ENCODE measurements around the gene CUL3.
A peak's percentile ranks its signal among the peaks of the same experiment; 100 is the strongest.

Gene CUL3

DNA sequence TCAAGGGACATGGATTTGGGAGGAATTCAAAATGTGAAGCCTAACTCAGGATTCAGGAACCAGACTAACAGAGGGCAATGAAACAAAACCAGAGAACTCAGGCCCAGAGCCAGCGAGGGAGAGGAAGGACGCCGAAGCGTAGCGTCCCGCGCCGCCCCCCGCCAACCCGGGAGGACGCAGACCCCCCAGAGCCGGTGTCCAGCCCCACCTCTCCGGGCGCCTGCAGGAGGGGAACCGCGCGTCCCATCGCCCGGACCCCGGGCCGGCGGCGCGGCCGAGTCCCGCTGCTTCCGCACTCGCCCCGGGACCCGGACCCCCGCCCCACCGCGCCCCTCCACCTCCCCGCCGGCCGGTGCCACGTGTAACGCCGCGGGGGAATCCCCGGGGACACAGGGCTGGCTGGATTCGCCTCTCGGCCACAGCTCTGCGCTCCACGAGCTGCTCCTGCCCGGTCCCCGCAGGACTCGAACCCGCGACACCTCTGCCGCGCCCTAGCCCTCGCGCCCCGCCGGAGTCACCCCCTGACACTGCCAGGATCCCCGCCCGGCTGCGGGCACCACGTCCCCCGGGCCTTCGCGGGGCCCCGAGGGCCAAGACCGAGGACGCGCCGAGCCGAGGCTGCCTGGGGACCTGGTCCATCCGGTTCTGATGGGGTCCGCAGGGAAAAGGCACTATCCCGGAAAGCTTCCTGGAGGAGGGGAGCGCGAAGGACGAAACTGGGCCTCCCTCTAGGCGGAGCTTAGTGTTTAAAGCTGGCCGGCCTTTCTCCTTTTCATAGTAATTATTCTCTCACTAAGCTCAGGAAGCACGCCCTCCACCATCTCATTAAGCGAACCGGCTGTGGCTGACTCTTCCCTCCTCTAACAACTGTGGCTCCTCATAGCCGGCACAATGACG, 142.8 kb downstream of the CUL3 start:
- Histone ChIP-seq H3K36me3 (ENCODE audit: insufficient read depth, low read length) (no peaks in the 10 kb centered on the region), H3K9ac (ENCODE audit: insufficient read length) (no peak overlapping the region), H3K4me3 (no peak overlapping the region), H3K9me3 (ENCODE audit: low read depth, low read length) (no peaks in the 10 kb centered on the region), H3K27ac (no peak overlapping the region)
- no peak for DNase-seq (ENCODE audit: low read depth, low spot score)
- TF ChIP-seq EZH2 (IDR thresholded peaks at IDR 0.05) (no peak), FOXP2 (optimal IDR thresholded peaks at IDR 0.05; ENCODE audit: control extremely low read depth, extremely low read length, insufficient read depth) (no peak), POLR2AphosphoS5 (IDR thresholded peaks at IDR 0.05; ENCODE audit: borderline replicate concordance, low read depth, low read length) (no peak)

DNA sequence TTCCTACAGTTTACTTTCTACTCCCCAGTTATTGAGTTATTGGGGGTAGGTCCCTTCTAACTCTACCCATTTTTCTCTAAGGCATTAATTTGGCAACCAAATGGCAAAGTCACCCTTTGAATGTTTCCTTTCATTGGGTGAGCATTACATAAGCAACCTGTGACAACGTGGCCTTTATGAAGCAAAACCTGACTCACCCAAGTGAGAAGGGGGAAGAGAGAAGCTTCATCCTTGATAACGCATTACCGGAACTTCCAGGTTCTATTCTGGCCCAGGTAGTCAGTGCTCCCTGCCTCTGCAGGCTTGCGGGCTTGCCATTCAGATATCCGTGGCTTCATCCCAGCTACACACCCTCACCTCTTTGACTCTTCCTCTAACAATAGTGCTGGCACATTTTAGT, 144.2 kb downstream of the CUL3 start:
- H3K9ac ChIP-seq (ENCODE audit: insufficient read length), result no peak overlapping the region
- no peak overlapping the region for H3K27ac ChIP-seq
- TF ChIP-seq POLR2AphosphoS5 (IDR thresholded peaks at IDR 0.05; ENCODE audit: borderline replicate concordance, low read depth, low read length) (no peak), EZH2 (IDR thresholded peaks at IDR 0.05) (no peak), FOXP2 (optimal IDR thresholded peaks at IDR 0.05; ENCODE audit: control extremely low read depth, extremely low read length, insufficient read depth) (no peak)
- no peaks in the 10 kb centered on the region for H3K36me3 ChIP-seq (ENCODE audit: insufficient read depth, low read length)
- no peaks in the 10 kb centered on the region for H3K9me3 ChIP-seq (ENCODE audit: low read depth, low read length)
- no peak overlapping the region for H3K4me3 ChIP-seq
- no peak for DNase-seq (ENCODE audit: low read depth, low spot score)

DNA sequence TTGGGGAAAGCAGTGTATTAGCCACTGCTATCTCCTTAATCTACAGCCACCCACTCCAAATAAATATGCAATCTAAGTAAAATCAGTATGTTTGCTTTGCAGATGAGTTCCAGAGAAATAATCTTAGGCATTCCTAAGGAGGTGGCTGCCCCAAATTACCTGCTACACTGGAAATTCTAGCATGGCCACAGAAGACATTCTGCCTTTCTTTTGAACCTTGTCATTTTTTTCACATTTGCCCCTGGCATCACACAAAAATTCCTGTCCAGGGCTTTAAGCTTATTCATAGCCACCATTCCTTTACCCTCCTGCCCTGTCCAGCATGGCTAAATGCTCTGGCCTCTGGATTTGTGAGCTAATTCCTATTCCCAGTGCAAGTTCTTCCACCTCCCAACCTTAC, 146.4 kb downstream of the CUL3 start:
- no peak overlapping the region for H3K27ac ChIP-seq
- H3K9ac ChIP-seq (ENCODE audit: insufficient read length), result no peak overlapping the region
- no peak for DNase-seq (ENCODE audit: low read depth, low spot score)
- no peaks in the 10 kb centered on the region for H3K9me3 ChIP-seq (ENCODE audit: low read depth, low read length)
- no peak overlapping the region for H3K4me3 ChIP-seq
- no peaks in the 10 kb centered on the region for H3K36me3 ChIP-seq (ENCODE audit: insufficient read depth, low read length)
- TF ChIP-seq FOXP2 (optimal IDR thresholded peaks at IDR 0.05; ENCODE audit: control extremely low read depth, extremely low read length, insufficient read depth) (no peak), POLR2AphosphoS5 (IDR thresholded peaks at IDR 0.05; ENCODE audit: borderline replicate concordance, low read depth, low read length) (no peak), EZH2 (IDR thresholded peaks at IDR 0.05) (no peak)

DNA sequence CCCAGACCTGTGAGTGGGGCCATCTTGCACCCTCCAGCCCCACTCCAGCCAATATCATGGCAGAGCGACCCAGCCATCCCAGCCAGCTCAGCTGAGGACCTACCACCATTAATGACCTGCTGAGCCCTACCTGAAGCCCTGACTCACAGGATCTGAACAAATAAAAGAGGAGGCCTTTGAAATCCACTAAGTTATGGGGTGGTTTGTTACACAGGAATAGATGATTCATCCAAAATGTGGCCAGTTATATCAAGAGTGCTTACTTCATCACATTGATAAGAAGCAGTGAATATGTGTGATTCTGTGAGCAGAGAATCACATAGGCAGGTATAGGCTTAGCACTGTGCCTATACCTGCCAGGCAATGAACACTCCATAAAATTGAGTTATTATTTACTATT, 148.5 kb downstream of the CUL3 start:
- Histone ChIP-seq H3K9me3 (ENCODE audit: low read depth, low read length) (no peaks in the 10 kb centered on the region), H3K27ac (no peak overlapping the region), H3K9ac (ENCODE audit: insufficient read length) (no peak overlapping the region), H3K4me3 (no peak overlapping the region), H3K36me3 (ENCODE audit: insufficient read depth, low read length) (no peaks in the 10 kb centered on the region)
- no peak for DNase-seq (ENCODE audit: low read depth, low spot score)
- no peak for TF ChIP-seq EZH2 (IDR thresholded peaks at IDR 0.05)
- no peak for TF ChIP-seq POLR2AphosphoS5 (IDR thresholded peaks at IDR 0.05; ENCODE audit: borderline replicate concordance, low read depth, low read length)
- no peak for TF ChIP-seq FOXP2 (optimal IDR thresholded peaks at IDR 0.05; ENCODE audit: control extremely low read depth, extremely low read length, insufficient read depth)

DNA sequence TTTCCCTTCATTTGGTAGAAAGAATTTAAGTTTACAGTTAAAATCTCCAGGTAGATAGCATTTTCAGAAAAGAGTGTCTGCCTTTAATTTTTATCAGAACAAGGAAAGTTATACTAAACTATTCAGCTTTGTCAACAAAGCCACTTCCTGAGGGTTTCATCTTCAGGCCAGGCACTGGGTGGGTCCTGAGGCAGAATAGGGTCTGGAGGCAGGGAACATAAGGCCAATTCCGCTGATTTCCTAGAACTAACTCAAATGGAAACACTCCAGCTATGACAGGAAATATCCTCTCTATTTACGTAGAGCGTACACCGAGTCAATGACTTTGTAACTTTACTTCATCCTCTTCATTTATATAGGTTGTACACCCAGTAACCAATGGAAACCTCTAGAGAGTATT, 150.5 kb downstream of the CUL3 start:
- Histone ChIP-seq H3K4me3 (no peak overlapping the region), H3K9me3 (ENCODE audit: low read depth, low read length) (no peaks in the 10 kb centered on the region), H3K36me3 (ENCODE audit: insufficient read depth, low read length) (no peaks in the 10 kb centered on the region), H3K27ac (no peak overlapping the region), H3K9ac (ENCODE audit: insufficient read length) (no peak overlapping the region)
- TF ChIP-seq EZH2 (IDR thresholded peaks at IDR 0.05) (no peak), POLR2AphosphoS5 (IDR thresholded peaks at IDR 0.05; ENCODE audit: borderline replicate concordance, low read depth, low read length) (no peak), FOXP2 (optimal IDR thresholded peaks at IDR 0.05; ENCODE audit: control extremely low read depth, extremely low read length, insufficient read depth) (no peak)
- no peak for DNase-seq (ENCODE audit: low read depth, low spot score)

DNA sequence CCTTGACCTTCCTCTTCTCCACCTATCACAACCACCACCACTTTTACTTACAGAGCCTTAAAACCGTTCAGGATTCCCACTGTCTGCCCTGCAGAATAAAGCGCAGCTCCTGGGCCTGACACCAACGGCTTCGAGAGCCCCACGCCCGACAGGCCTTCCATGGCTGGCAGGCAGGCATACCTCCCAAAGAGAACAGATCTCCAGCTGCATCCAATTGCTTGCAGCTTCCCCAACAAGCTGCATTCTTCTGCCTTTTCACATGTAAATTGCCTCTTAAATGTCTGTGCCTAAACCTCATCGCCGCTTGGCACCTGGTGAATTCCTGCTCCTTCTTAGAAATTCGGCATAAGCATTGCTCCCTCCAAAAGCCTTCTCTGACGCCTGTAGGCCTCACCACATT, 151.7 kb downstream of the CUL3 start:
- H3K36me3 ChIP-seq (ENCODE audit: insufficient read depth, low read length), result no peaks in the 10 kb centered on the region
- no peaks in the 10 kb centered on the region for H3K9me3 ChIP-seq (ENCODE audit: low read depth, low read length)
- H3K9ac ChIP-seq (ENCODE audit: insufficient read length), result no peak overlapping the region
- H3K27ac ChIP-seq, result peak overlapping the region; percentile 48
- TF ChIP-seq POLR2AphosphoS5 (IDR thresholded peaks at IDR 0.05; ENCODE audit: borderline replicate concordance, low read depth, low read length), result no peak
- TF ChIP-seq EZH2 (IDR thresholded peaks at IDR 0.05), result no peak
- no peak for TF ChIP-seq FOXP2 (optimal IDR thresholded peaks at IDR 0.05; ENCODE audit: control extremely low read depth, extremely low read length, insufficient read depth)
- DNase-seq (ENCODE audit: low read depth, low spot score), result no peak
- H3K4me3 ChIP-seq, result no peak overlapping the region

DNA sequence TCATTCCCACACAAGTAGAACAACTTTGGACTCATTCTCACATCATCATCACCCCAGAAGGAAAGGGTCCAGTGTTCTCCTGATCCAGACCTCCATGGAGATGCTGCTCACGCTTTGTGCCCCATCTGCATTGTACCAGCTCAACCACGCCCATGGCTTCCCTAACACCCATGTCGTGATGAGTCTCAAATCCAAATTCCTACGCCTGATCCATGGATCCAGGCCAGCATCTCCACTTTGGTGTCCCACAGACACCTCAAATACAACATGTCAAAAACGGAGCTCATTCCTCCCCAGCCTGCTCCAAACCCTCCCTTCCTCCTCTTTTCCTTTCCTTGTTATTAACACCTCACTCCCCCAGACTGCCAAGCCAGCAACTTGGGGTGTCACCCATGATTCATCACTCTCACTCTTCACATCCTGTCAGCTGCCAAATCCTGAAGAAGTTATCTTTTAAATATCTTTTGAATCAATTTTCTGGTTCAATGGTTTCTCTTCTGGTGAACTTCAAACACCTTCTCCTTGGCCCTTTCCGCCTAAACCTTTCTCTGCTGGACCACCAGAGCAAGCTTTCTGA, 153.1 kb downstream of the CUL3 start:
- no peaks in the 10 kb centered on the region for H3K36me3 ChIP-seq (ENCODE audit: insufficient read depth, low read length)
- H3K9me3 ChIP-seq (ENCODE audit: low read depth, low read length), result no peaks in the 10 kb centered on the region
- no peak for TF ChIP-seq EZH2 (IDR thresholded peaks at IDR 0.05)
- no peak for TF ChIP-seq POLR2AphosphoS5 (IDR thresholded peaks at IDR 0.05; ENCODE audit: borderline replicate concordance, low read depth, low read length)
- no peak overlapping the region for H3K4me3 ChIP-seq
- DNase-seq (ENCODE audit: low read depth, low spot score), result no peak
- no peak overlapping the region for H3K9ac ChIP-seq (ENCODE audit: insufficient read length)
- no peak overlapping the region for H3K27ac ChIP-seq

DNA sequence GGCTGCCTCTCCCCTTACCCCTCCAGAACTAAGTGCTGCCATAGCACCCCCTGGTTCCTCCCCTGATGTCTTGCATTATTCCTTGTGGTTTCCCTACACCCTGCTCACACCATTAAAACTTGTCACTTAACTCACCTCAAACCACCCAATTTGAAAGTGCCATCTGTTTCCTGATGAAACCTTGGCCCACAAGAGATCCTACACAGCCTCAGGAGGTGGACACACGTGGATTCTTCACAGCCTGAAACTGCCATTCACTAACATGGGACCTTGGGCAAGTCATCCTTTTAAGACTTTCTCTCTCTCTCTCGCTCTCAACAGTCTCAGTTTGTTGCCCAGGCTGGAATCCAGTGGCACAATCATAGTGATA, 155.7 kb downstream of the CUL3 start:
- no peak for DNase-seq (ENCODE audit: low read depth, low spot score)
- Histone ChIP-seq H3K9me3 (ENCODE audit: low read depth, low read length) (no peaks in the 10 kb centered on the region), H3K36me3 (ENCODE audit: insufficient read depth, low read length) (no peaks in the 10 kb centered on the region), H3K4me3 (no peak overlapping the region), H3K9ac (ENCODE audit: insufficient read length) (no peak overlapping the region), H3K27ac (no peak overlapping the region)
- TF ChIP-seq POLR2AphosphoS5 (IDR thresholded peaks at IDR 0.05; ENCODE audit: borderline replicate concordance, low read depth, low read length), result no peak
- no peak for TF ChIP-seq EZH2 (IDR thresholded peaks at IDR 0.05)
- no peak for TF ChIP-seq FOXP2 (optimal IDR thresholded peaks at IDR 0.05; ENCODE audit: control extremely low read depth, extremely low read length, insufficient read depth)

Measured in SK-N-MC (cell line).